Loucy (cell line): ENCODE data around the gene F12.

Experiments
- EZH2phosphoT487 ChIP-seq: fragments of 200-600 bp; IDR thresholded peaks from 2 replicates; pipeline ENCODE4 v1.6.1; 2018; ENCODE audit warnings: antibody characterized with exemption, mild to moderate bottlenecking, moderate library complexity, borderline replicate concordance
- TF ChIP-seq, protein P1 (sequence below): fragments of 200-600 bp; sonication (generic); conservative IDR thresholded peaks from 2 replicates; pipeline ENCODE4 v1.5.1; 2014; ENCODE audit warnings: mild to moderate bottlenecking, antibody characterized with exemption, low read length

DNA sequence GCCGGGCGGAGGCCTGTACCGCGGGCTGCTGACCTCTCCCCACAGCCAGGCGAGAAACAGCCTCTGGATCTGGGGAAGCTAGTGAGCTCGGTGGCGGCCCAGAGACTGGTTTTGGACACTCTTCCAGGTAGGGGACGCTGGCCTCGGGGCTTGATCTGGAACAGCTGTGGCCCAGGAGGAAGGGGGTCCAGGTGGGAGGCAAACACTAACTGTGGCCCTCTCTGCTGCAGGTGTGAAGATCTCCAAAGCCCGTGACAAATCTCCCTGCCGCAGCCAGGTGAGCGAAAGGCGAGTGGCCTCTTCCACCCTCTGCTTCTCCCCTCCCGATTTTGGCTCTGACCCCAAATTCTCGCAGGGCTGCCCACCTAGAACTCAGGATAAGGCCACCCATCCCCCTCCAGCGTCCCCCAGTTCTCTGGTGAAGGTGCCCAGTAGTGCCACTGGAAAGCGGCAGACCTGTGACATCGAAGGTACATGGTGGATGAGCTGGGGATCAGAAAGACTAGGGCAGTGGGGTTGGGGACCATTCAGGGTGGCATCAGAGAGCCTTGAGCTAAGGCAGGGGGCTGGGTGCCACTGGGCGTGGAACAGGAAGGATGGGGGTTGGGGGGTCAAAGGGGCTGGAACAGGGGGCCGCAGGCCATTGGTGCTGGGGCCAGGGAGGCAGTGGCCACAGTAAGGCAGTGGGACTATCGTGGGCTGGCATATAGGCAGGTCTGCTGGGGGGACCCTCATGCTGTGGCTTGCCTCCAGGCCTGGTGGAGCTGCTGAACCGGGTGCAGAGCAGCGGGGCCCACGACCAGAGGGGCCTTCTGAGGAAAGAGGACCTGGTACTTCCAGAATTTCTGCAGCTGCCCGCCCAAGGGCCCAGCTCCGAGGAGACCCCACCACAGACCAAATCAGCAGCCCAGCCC, 38.0 kb downstream of the F12 start:
- TF ChIP-seq, protein P1, sequence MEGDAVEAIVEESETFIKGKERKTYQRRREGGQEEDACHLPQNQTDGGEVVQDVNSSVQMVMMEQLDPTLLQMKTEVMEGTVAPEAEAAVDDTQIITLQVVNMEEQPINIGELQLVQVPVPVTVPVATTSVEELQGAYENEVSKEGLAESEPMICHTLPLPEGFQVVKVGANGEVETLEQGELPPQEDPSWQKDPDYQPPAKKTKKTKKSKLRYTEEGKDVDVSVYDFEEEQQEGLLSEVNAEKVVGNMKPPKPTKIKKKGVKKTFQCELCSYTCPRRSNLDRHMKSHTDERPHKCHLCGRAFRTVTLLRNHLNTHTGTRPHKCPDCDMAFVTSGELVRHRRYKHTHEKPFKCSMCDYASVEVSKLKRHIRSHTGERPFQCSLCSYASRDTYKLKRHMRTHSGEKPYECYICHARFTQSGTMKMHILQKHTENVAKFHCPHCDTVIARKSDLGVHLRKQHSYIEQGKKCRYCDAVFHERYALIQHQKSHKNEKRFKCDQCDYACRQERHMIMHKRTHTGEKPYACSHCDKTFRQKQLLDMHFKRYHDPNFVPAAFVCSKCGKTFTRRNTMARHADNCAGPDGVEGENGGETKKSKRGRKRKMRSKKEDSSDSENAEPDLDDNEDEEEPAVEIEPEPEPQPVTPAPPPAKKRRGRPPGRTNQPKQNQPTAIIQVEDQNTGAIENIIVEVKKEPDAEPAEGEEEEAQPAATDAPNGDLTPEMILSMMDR, result no peak
- no peak for TF ChIP-seq EZH2phosphoT487
